HCEC 1CT (cell line): ENCODE measurements around the gene COL18A1.
"Not testable (repeated sequence)": the region's sequence is repeated elsewhere in the genome, so short reads cannot be mapped to it uniquely, and the experiment has no call there.

ENCODE experiments used
- DNase-seq: peaks from one replicate; pipeline ENCODE4 v3.0.0-alpha.2; 2017

Gene COL18A1

DNA sequence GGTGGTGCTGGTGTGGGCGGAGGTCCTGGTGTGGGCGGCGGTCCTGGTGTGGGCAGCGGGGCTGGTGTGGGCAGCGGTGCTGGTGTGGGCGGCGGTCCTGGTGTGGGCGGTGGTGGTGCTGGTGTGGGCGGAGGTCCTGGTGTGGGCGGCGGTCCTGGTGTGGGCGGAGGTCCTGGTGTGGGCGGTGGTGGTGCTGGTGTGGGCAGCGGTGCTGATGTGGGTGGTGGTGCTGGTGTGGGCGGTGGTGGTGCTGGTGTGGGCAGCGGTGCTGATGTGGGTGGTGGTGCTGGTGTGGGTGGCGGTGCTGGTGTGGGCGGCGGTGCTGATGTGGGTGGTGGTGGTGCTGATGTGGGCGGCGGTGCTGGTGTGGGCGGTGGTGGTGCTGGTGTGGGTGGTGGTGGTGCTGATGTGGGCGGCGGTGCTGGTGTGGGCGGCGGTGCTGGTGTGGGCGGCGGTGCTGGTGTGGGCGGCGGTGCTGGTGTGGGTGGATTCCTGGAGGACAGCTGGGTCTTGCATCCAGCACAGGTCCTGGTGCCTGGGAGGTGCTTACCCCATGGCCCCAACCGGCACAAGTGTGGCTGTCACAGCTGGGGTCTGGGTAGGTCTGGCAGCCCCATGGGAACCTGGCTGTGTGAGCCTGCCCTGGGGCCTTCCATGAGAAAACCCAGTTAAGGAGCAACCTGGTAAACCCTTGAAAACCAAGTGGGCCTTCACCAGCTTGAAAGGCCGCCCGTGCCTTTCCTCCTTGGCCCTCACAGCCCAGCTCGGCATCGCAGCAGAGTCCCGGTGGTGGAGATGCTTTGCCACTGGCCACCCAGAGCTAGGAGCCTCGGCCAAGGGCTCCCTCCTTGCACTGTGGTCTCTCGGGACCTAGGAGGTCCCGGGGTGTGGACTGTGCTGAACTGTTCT is 38.0 kb downstream of the COL18A1 start:
- DNase-seq = not testable (repeated sequence)

DNA sequence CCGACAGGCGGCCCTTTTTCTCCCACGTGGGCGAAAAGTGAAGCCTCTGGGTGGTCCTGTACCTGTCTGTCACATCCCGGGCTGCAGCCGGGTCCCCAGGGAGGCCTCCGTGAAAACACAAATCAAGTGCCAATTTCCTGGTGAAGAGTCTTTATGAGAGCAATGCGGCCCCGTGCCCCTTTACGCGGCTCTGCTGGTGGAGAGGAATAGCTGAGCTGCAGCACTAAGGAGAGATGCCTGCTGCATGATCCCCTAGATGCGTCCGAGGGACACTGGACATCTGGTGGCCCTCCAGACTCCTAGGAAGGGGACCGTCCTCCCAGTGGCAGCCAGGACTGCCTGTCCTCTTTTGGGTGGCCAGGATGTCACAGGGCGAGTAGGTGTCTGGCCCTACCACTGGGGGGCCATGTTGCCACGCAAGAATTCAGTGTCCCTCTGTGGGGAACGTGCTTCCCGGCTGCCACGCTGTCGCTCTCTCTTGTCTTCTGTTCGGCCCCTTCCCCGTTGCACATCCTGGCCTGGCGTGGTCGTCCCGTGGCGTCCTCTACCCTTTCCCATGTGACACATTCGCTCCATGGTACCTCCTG is 38.7 kb downstream of the COL18A1 start:
- DNase-seq = no peak

DNA sequence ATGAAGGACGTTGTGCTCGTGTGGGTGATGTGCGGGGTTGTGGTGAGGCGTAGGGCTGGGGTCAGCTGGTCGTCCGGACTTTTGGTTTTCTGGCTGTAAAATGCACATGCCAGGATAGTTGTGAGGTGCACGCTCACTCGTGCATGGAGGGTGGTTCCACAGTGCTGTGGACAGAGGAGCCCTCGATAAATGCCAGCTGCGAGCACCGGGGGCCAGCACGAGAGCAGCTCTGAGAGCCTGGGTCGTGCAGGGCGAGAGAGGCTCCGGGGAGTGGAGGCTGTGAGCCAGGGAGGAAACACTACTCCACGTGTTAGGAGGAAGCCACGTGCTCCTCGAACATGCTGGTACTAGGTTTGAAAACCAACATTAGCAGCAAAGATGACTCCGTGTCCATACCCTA is 39.4 kb downstream of the COL18A1 start:
- DNase-seq = no peak

DNA sequence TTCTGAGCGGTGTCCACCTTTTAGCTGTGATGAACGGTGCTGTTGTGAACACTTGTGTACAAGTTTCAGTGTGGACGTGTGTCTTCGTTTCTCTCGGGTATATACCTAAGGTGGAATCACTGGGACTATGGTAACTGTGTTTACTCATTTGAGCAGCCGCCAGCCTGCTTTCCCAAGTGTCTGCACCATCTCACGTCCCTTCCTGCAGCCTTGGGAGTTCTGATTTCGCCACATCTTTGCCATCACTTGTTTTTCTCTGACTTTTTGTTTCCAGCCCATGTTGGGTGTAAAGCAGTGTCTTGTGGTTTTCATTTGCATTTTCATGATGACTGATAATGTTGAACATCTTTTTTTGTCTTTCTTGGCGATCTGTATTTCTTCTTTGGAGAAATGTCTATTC is 40.4 kb downstream of the COL18A1 start:
- no peak for DNase-seq

DNA sequence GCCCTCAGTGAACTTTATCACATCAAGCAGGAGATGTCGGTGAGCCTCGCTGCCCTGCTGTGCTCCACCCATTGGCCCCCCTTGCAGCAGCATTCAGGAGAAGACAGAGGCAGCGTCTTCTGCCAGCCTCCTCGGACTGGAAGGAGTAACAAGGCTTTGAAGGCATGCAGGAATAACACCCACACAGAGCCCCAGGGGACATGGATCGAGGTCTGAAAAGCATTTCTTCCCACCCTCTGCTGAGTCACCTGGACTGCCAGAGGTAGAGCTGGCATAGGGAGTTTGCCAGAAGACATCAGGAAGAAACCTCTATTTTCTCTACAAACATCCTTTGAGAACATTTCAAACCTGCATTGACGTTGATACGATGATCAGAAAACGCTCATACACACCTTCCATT is 42.9 kb downstream of the COL18A1 start:
- no peak for DNase-seq

DNA sequence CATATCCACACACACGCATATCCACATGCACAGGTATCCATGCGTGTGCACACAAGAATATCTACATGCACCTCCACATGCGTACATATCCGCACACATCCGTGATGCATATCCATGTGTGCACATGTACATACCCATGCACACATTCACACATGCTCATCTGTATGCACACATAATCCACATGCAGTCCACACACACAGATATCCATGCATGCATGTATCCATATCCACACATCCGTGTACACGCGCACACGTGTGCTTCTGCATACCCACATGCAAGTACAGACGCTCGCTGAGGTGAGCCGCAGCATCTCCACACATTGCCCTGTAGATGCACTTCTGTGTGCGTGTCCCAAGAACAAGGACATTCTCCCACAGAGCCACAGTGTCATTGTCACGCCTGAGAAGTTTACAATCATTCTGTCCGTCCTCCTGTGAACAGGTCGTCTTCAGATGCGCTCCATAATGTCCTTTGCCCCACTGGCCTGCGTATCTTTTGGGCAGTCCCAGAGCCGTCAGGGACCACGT is 43.4 kb downstream of the COL18A1 start:
- DNase-seq = no peak

DNA sequence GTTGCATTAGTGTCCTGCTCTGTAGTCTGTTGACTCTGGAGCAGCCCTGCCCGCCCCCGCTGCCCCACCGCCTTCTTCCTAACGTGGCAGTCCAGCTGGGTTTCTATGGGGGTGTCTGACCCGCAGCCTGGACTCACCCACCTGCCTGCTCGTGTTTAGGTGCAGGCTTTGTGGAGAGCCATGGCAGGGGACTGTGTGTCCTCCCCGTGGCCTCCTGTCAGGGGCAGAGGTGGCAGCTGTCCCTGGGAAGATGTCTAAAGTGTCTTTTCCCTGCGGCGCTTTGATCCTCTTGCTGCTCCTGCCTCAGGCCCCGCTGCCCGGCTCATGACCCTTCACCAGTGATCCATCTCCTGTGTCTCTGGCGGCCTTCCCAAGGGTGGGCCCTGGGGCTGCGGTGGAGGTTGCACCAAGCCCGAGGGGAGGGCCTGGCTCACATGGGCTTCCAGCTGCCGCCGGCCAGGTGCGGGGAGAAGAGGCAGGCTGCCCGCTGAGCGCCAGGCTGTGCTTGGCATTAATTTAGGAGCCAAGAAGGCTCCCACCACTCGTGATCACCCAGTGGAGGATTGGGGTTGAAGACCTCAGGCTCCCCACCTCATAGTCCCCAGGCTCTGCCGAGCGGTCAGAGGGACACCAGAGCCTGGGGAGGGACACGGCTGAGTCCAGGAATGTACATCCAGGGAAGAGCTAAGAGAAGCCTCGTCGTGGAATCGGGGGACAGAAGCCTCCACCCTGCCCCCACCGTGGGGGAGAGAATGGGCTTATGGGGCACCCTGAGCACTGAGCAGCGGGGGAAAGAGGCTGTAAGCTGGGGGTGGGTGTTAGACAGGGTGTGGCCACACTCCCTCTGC is 44.1 kb downstream of the COL18A1 start:
- no peak for DNase-seq

DNA sequence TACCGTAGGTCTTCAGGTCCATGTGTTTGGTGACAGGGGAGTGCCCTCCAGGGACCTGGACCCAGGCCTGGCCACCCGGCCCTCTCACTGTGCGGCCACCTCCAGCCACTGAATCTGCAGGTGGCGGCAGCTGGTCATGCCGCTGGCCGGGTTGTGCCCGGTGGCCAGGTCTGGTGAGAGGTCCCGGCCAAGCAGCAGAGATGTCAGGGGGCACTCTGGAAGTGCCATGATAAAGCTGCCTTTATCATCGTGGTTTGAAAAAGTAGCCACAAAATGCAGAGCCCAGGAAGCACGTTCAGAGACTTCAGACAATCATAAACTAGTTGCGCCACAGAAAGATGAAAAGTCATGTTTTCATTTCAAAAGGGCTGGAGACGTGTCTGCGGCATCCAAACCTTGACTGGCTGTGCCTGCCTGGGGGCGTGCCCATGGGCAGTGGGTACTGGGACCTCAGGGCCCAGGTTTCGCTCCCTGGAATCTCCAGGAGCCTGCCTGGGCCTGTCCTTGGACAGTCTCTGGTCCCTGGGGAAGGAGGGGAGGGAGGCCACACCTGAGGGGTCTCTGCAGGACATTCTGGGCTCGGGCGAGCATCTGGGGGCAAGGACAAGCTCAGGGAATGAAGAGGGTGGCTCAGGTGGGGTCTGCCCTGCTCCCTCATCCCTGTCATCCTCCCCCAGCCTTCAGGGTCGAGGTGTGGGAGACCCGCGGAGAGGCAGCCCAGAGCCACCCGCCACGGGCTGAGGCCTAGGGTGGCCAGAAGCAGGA is 44.9 kb downstream of the COL18A1 start:
- DNase-seq = no peak

DNA sequence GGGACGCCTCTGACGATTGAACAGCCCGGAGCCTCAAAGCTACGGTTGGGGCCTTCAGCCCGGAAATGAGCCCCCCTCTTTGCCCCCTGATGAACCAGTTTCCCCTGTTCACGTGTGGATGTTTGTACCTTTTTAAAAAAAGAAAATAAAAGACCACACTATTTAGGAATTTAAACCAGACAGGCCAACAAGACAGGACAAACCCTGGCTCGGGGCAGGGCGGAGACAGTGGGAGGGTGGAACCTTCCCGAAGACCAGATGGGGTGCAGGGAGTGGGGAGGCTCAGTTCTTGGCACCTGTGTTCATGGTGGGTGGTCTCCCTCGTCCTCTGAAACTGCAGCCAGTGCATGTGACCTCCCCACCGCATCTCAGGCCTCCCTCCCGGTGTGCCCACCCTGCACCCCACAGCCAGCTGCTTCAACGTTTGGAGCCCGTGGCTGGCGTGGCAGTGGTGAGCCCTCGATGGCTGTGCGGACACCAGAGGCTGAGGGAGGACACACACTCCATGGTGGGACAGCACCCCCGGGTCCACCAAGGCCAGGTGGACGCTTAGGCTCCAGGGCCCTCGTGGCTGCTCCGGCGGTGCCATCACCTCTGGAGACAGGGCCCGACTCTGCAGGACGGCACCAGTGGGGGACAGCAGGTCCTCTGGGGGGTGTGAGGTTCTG is 45.6 kb downstream of the COL18A1 start:
- DNase-seq = no peak

DNA sequence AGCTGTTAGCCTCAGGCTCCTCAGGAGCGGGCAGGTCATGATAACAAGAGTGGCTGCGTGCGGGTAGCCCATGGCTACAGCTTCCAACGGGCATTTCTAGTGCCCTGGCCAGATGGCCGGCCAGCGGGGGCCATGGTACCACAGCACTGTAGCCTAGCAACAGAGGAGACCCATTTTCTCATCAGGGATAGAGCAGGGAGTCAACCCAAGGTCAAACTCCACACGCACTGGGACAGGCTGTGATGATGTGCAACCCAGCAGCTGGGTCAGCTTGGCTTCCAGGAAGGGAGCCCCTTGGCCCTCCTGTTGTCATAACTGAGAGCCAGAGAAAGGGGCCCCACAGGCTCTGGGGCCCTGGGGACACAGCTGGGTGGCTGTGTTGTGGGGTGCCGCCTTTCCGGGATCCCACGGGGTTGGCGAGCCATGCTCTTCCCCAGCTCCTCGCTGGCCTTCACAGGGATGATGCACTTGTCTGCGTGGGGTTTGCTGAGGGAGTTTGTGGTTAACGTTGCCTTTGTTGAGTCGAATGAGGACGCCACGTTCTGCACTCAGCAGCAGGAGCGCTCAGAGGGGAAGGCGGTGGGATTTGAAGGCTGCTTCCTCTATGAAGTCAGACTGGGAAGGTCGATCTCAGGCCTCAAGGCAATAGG is 46.3 kb downstream of the COL18A1 start:
- no peak for DNase-seq

DNA sequence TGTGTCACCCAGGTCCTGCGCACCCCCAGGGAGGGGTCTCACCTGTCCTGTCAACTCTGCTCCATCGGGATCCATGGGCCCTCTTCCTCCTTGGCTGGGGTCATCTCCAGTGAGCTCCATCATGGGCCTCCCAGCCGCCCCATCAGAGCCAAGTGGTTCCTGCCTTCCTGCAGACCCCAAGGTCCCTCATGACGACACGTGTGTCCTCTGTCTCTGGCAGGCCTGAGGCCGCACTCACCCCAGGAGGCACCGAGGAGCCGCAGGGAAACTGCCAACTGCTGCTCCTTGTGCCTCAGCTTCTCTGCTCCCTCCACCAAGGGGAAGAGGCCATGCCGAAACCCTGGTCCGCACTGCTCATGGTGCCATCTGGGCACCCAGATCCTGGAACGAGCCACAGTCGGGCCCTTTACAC is 46.8 kb downstream of the COL18A1 start:
- no peak for DNase-seq

DNA sequence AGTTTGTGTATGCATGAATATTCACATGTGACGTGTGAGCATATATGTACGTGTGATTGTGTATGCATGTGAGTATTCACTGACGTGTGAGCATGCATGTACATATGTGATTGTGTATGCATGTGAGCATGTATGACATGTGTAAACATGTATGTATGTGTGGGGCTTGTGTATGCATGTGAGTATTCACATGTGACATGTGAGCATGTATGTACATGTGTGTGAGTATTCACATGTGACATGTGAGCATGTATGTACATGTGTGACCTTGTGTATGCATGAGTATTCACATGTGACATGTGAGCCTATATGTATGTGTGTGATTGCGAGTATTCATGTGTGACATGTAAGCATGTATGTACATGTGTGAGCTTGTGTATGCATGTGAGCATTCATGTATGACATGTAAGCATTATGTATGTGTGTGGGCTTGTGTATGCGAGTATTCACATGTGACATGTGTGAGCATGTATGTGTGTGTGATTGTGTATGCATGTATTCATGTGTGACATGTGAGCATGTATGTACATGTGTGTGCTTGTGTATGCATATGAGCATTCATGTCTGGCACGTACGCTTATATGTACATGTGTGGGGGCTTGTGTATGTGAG is 47.8 kb downstream of the COL18A1 start:
- DNase-seq = no peak

DNA sequence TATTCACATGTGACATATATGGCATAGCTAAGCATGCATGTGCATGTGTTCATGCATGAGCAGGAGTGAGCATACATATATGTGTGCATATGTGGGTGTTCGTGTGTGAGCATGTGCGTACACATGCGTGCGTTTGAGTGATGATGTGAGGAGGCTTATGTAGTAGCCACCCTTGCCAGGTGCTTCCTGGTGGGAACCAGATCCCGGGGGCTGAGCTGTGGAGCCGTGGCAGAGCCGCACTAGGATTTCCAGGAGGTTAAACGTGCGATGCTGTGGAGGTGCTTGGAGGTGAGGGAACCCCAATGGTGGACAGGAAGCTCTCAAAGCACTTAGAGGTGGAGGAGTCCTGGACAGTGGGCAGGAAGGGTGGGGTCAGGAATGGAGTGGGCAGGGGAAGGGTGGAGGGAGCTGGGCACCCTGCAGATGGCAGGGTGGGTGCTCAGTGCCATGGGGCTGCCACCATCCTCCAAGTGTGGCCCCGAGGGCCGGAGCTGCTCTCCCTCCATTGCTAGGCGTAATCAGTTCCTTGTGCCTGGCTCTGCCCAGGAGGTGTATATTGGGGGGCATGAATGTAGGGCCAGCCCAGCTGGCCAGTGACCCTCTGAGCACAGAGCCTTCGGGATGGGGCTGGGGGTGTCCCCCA is 48.5 kb downstream of the COL18A1 start:
- DNase-seq = no peak

DNA sequence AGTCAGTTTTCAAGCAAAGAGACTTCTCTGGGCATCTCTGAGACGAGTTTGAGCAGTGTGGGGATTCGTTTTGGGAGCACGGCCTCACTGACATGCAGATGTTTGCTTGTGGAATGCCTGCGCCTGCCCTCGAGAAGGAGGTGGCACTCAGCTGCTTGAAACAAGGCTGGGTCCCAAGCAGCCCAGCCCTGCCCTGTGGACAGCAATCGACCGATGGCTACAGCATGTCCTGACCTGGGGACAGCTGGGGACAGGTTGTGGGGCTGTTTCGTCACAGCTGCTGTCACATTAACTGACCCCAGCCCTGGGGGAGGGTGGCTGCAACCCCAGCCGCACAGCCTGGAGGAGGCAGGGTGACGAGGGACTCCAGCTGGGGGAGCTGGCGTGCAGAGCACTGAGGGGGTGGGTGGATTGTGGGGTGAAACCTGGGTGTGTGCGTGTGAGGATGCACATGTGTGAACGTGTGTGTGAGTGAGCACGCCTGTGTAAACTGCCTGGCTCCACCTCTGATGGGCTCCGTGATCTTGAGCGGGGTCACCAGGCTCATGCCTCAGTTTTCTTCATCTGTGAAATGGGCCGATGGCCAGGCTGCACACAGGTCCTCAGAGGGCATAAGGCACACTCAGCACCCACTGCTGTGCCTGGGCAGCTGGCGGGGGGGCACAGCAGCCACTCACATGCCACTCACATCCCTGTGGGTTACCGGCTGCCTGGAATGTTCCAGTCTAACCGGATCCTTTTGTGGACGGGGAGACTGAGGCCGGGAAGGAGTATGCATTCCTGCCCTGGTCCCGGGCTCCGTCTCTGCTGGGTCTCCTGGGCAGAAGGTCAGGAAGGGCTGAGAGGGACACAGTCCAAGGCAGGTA is 49.3 kb downstream of the COL18A1 start:
- no peak for DNase-seq

DNA sequence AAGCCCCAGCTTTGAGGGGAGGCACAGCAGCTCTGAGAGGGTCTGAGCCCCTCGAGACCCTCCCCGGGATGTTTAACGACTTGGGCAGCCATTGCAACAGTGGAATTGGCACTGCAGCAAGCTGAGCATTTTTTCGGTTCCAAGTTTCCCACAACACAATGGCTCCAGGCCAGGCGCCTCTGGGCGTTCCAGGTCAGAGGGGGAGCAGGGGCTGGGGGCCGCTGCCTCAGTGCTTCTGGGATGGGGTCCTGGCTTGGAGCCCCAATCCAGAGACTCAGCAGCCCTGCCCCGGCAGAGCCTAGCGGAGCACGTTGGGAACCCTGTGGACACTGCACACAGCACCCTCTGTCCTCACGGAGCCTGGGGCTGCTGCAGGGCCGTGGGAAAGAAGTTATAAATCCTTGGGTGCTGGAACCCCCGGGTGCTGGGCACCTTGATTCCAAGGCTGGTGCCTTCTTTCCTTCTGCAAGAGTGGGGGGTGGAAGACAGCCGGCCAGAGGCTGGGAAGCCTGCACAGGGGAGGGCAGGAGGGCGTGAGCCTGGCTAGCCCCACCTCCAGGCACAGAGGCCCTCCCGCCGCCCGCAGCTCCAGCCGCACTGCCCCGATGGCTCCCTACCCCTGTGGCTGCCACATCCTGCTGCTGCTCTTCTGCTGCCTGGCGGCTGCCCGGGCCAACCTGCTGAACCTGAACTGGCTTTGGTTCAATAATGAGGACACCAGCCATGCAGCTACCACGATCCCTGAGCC is 50.1 kb downstream of the COL18A1 start:
- peak; percentile 26 for DNase-seq

DNA sequence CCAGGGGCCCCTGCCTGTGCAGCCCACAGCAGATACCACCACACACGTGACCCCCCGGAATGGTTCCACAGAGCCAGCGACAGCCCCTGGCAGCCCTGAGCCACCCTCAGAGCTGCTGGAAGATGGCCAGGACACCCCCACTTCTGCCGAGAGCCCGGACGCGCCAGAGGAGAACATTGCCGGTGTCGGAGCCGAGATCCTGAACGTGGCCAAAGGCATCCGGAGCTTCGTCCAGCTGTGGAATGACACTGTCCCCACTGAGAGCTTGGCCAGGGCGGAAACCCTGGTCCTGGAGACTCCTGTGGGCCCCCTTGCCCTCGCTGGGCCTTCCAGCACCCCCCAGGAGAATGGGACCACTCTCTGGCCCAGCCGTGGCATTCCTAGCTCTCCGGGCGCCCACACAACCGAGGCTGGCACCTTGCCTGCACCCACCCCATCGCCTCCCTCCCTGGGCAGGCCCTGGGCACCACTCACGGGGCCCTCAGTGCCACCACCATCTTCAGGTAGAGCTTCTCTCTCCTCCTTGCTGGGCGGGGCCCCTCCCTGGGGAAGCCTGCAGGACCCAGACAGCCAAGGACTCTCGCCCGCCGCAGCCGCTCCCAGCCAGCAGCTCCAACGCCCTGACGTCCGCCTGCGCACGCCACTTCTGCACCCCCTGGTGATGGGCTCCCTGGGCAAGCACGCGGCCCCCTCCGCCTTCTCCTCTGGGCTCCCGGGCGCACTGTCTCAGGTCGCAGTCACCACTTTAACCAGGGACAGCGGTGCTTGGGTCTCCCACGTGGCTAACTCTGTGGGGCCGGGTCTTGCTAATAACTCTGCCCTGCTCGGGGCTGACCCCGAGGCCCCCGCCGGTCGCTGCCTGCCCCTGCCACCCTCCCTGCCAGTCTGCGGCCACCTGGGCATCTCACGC is 51.0 kb downstream of the COL18A1 start:
- no peak for DNase-seq

DNA sequence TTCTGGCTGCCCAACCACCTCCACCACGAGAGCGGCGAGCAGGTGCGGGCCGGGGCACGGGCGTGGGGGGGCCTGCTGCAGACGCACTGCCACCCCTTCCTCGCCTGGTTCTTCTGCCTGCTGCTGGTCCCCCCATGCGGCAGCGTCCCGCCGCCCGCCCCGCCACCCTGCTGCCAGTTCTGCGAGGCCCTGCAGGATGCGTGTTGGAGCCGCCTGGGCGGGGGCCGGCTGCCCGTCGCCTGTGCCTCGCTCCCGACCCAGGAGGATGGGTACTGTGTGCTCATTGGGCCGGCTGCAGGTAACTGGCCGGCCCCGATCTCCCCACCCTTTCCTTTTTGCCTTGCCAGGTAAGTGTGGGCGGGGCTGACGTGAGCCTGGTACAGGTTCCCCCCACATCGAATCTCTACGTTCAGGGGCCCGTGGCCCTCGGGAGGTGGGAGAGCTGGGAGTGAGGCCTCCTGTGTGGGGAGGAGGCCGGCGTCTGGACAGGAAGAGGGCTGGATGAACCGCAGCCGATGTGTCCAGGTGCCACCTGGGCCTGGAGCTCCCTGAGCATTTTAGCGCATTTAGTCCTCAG is 51.7 kb downstream of the COL18A1 start:
- DNase-seq = no peak
